Germinal center (tissue), 1 donor: ENCODE data around the gene OTOP1.
A peak's percentile ranks its signal among the peaks of the same experiment; 100 is the strongest.
"Not testable (repeated sequence)": the region's sequence is repeated elsewhere in the genome, so short reads cannot be mapped to it uniquely, and the experiment has no call there.

Experiments
- DNase-seq: peaks from one replicate; pipeline ENCODE4 v3.0.0; 2012; ENCODE audit warnings: mixed read lengths, low spot score

The OTOP1 gene

DNA sequence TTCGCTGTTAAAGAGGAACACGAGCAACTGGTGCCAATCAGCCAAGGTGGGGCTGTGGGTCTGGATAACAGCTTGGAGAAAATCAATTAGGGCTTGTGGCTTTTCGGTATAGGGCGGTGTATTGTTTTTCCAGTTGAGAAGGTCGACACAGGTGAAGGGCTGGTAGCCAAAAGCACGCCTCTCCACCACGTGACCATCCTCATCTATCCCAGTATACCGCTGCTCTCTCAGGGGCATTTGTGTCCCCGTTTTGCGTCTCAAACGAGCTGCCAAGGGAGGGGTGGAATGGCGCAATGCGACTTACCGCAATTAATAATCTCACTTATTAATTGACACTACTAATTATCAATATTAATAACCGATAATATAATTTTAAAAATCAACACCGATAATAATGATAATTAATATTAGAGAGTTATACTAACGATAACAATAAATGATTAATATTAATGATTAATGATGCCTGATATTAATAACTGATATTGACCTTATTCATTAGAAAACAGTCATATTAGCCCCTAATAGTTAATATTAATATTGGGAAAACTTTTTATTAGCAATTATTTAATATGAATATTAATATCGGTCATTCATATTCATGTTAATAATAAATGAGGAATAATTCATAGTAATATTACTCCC is 62.1 kb downstream of the OTOP1 start:
- not testable (repeated sequence) for DNase-seq

DNA sequence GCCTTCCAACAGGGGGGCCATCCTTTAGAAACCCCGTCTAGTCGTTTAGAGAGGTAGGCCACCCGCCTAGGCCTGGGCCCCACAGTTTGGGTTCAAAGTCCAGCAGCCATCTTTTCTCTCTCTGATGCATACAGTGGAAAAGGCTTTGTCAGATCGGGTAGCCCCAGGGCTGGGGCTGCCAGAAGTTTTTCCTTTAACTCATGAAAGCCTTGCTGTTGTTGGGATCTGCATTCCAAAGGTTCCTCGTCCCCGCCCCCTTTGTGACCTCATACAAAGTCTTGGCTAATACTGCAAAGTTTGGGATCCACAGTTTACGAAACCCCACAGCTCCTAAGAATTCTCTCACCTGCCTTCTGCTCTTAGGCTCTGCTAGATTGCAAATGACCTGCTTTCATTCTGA is 64.5 kb downstream of the OTOP1 start:
- DNase-seq = not testable (repeated sequence)

DNA sequence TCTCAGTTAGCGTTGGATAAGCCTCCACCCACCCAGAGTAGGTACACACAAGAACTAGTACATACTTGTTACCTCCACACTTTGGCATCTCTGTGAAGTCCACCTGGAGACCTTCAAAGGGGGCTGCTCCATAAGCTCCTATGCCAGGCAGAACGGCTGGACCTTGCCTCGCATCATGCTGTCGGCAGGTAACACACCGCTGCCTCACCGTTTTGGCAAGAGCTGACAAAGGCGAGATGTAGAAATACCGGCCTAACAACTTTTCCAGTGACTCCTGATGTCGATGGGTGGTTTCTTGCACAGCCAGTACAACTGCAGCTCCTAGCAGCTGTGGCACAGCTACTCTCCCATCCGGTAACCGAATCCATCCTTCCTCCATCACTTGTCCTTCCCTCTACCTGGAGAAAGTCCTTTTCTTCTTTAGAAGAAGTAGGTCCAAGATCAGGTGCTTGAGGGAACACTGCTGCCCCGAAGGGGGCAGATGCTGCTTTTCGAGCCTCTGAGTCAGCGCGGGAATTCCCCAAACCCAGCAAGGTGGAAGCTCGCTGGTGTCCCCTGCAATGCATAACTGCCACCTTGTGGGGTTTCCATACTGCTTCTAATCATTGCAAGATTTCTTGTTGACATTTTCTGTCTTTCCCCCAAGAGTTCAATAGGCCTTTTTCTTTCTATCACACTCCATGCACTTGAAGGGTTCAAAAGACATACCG is 65.6 kb downstream of the OTOP1 start:
- DNase-seq = not testable (repeated sequence)

DNA sequence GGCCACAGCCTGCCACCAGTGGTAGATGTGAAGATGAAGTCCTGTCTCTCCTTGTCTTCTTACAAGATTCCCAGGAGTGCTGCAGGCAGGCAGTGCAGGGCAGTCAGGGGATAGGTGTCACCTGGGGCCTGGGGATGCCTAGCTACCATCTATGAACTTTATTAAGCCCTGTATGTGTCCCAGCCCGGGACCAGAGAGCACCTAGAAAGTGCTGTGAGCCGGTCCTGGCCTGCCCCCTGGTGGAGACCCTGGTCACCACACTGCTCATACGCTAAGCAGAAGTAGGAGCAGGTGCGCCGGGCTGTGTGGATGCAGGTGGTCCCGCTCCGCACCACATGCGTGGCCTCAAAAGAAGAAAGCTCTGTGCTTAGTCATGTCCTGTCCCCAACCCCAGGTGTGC is 81.1 kb downstream of the OTOP1 start:
- DNase-seq = peak; percentile 2

DNA sequence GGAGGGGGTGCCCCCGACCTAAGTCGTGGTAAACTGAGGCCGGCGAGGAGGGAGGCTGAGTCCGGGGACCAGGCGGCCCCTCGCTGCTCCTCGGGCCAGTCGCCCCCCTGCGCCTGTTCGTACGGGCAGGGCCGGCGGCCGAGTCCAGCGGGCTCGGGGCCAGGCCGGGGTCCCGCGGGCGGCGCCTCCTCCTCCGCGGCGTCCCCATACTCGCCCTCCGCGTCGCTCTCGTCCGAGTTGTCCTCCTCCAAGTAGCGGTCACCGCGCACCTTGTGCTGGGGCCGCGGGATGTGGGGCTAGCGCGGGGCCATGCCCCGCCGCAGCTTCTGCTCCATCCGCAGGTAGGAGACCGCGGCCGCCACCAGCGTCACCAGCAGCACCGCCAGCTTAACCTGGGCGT is 83.4 kb downstream of the OTOP1 start:
- DNase-seq = not testable (repeated sequence)

DNA sequence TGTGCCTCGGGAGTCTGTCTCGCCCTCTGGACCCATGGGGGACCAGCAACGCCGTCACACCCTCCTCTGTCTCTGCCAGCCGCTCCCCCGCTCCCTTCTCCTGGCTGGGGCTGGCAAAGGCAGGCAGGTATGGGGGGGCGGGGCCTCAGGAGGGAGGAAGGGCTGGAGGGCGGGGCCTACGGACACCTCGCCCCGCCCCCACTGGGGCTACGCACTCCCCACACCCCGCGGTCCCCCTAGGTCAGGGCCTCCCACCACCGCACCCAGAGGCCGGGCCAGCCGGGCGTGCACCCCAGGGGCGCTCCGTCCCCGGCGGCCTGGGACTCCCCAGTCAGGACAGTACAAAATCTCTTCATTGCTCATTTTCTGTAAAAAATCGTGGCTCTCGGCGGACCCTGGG is 84.0 kb downstream of the OTOP1 start:
- peak; percentile 2 for DNase-seq

DNA sequence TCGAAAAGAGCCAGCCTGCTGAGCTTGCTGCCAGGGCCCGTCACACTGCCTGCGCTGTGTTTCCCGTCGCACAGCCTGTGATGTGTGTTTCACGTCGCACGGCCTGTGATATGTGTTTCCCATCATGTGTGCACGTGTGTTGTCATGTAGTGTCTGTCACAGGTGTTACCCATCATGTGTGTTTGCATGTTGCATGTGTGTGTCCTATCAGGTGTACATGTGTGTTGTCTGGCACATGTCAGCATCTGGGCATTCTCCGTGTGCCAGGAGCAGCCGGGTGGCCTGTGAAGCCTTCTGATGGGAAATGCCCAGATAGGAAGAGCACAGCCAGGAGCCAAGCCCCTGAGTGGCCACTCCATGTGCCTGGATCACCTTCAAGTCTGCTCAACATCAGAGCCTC is 85.5 kb downstream of the OTOP1 start:
- DNase-seq = not testable (repeated sequence)
